Activated T-cell treated with anti-CD3 and anti-CD28 coated beads for 48 hours (primary cell): ENCODE measurements around the gene C6orf132.

Source experiments
- DNase-seq: peaks from one replicate; pipeline ENCODE4 v3.0.0-alpha.2; 2020; ENCODE audit warnings: low read depth

The C6orf132 gene

DNA sequence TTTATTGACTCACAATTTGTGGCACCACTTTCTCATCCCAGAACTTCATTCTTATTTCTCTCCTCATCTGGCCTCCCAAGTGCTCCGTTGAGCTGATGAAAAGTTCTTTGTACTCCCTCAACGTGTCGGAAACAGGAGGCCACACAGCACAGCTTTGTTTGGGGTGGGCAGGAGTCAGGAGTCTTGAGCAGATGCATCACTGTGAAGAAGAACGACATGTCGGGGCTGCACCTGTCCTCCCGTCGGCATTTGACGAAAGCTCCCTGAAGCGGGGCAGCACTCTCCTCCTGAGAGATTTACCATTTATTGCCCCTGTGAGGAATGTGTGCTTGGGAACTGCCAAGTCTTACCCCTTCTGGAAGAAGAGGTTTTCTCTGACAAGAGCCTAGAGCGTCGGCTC is 64.0 kb downstream of the C6orf132 start:
- no peak for DNase-seq

DNA sequence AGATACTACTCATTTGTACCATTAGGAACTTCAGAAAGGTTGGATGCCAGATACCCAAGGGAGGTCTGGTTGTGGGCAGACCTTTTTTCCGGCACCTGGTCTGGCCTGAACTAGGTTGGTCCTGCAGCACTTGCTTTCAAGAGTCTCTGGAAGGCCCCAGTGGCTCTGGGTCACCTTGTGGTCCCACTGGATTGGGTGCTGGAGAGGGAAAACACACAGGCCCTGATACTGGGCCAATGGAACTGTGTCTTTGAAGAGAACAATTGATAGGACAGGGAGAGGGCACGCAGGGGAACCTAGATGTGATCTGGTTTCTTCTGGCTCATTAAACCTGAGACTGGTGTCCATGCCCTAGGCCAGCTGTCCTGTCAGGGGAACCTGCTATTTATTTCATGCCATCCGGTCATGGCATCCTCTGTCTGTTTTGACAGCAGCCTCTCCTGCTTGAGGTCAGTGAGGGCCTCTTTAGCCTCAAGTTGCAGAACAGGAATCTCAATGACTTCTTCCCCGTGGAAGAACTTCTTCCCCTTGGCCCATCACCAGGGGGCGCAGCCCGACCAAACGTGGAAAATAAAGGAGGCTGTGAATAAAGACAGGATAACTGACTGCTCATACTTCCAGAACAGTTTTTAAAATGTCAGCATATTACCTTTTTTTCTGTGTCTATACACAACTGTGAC is 67.1 kb downstream of the C6orf132 start:
- peak; percentile 51 for DNase-seq

DNA sequence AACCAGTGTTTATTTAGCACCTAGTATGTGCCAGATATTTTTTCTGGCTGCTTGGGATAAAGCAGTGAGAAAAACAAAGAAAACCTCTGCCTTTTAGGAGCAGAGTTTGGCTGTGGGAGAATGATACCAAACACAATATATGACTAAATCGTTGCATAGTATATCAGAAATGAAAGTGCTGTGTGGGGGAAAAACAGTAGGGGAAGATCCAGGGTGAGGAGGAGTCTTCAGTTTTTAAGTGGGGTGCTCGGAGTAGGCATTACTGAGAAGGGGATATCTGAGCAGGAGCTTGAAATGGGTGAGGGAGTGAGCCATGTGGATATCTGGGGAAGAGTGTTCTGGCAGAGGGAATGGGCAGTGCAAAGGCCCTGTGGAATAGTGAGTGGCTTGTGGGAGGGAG is 69.1 kb downstream of the C6orf132 start:
- no peak for DNase-seq

DNA sequence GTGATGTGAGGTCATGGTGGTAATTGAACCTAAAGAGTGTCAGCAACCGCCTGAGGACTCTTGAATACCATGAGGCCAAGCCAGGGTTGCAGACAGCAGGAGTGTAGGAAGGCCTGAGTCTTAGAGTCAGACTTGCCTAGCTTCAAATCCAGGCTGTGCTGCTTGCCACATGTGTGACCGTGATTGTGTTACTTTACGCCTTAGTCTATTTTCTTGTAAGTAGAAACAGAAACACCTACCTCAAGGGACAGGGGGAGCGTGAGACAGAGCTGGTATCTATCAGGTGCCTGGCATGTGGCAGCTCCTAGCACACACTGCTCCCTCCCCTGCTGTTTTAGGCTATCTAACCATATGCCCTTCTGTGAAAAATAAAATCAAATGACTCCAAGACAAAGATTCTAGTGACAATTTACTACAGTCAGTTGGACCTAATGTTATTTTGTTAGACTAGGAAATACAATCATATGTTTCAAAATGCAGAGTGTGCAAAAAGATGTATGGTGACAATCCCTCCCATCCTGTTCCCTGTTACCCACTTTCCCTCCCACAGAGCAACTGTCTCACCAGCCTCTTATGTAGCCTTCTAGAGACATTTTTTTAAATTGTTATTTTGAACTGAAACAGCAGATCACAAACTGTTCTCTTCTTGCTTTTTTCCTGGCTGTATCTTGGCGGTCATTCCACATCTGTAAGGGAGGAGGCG is 70.4 kb downstream of the C6orf132 start:
- no peak for DNase-seq

DNA sequence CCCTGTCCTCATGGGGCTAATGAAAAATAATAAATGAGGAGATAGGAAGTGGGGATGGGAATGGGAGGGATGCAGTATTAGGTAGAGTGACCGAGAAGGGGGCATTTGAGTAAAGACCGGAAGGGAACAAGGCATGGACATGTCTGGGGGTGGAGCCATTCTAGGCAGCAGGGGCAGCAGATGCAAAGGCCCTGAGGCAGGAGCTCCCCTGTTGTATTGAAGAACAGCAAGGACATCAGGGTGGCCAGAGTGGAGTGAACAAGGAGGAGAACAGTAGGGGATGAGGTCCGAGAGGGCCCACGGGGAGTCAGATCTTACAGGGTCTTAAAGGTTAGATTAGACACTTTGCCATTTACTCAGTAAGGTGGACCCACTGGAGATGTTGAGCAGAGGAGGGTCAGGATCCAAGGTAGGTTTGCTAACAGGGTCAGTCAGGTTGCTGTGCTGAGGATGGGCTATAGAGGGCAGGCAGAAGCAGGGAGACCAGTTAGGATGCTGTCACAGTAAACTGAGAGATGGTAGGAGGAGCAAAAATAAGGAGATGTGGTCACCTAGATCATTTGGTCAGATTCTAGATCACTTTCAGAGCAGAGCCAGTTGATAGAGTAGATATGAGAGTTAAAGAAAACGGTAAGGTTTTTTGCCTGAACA is 73.4 kb downstream of the C6orf132 start:
- DNase-seq = no peak

DNA sequence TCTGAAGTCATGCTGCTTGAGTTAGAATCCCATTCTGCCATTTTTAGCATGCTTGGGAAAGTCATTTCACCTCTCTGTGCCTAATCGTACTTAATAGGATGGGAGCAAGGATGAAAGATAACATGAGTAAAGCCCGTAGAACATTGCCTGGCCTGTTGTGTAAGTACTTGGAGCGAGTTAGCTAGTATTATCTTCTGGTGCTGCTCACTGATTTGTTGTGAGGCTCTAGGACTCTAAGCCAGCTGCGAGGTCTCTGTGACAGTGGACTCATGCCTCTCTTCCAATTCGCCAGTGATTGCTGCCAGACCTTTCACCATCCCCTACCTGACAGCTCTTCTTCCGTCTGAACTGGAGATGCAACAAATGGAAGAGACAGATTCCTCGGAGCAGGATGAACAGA is 74.2 kb downstream of the C6orf132 start:
- no peak for DNase-seq

DNA sequence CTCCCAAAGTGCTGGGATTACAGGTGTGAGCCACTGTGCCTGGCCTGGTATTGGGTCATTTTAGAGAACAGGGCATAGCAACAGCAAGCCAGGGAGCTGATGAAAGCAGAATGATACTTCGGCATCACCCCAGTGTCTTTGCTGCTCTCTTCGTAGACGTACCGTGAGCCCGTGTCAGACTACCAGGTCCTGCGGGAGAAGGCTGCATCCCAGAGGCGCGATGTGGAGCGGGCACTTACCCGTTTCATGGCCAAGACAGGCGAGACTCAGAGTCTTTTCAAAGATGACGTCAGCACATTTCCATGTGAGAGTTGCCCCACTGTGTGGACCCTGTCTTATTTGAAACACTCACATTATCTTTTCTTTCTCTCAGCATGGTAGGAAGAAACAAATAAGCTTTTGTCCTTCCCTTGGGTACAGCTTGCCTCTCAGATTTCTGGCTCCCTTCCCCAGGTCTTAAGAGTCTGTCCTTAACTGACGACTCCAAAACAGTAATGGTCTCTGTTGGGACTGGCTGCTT is 76.2 kb downstream of the C6orf132 start:
- no peak for DNase-seq

DNA sequence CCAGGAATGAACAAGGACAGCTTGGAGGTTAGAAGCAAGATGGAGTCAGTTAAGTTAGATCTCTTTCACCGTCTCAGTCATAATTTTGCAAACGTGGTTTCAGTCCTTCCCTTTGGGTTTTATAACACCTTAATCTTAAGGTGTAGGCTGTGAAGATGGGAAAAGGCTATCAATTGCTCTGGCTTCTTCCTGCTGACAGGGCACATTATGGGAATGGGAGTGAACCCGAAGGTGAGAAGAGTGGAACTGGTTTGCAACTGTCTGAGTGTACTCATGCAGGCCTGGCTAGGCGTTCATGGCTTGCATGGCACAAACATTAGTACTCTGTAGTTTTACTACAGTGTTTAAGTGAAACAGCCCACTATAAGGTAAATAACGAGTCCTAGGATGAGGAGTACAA is 82.7 kb downstream of the C6orf132 start:
- no peak for DNase-seq

DNA sequence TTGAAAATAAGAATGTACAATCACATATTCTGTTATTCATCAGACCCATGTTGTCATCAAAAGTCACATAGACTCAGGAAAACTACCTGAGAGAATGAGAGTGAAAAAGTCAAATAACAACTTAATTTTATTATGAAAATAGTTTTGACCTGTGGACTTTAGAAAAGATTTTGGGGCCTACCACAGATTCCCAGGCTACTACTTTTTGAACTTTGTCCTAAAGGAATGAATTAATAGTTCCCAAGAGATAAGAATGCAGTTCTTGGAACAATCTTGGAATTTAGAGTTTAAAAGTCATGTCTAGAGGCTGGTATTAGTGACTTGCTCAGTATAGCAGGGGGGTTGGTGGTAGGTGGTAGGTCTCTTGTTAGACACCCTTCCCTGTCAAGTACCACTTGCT is 88.8 kb downstream of the C6orf132 start:
- no peak for DNase-seq

DNA sequence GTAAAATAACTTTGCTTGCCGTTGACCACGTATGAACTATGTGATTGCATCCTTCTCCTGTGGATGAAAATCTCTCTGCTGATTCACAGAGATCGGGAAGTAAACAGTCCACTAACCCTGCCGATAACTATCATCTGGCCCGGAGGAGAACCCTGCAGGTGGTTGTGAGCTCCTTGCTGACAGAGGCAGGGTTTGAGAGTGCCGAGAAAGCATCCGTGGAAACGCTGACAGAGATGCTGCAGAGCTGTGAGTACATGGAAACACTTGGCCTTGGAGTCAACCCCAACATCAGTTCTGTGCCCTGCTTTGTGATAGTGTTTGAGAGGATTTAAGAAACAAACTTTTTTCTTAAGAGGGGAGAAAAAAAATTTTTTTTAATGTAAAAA is 91.2 kb downstream of the C6orf132 start:
- no peak for DNase-seq
